Panc1 (cell line): Measurements from ENCODE around the gene TIMM50. TPM values are rescaled to one million over a fixed set of nuclear protein-coding genes. Genes with fewer than 3 reads are reported as not detected.

Experiments
- ATAC-seq: fragments of 200-7000 bp; cut with Tn5 transposase; 2 replicates; pipeline ENCODE4 v1.9.1; 2020; ENCODE audit warnings: mild to moderate bottlenecking, moderate library complexity
- BruUV-seq: library from RNA; stranded (reverse); fragments of 400-500 nt; replicated peaks from 2 replicates; lab custom pipeline; 2021; lab: Mats Ljungman, UMichigan
- CTCF ChIA-PET: fragments of 300-600 bp; sonication (Branson Sonifier 250); formaldehyde crosslinking; loops from one replicate; lab custom pipeline; 2022; ENCODE audit warnings: antibody characterized with exemption; lab: Charles Lee
- POLR2A ChIA-PET: fragments of 300-600 bp; sonication (Branson Sonifier 250); formaldehyde crosslinking; loops from one replicate; lab custom pipeline; 2022; ENCODE audit warnings: antibody characterized with exemption; lab: Charles Lee
- DNase-seq: peaks from one replicate; pipeline ENCODE4 v3.0.0-alpha.2; 2010; ENCODE audit warnings: low read depth, low spot score
- H3K27ac ChIP-seq: 2 replicates; pipeline ENCODE4 v1.5.1; 2011; ENCODE audit warnings: mild to moderate bottlenecking, low read length, inconsistent platforms
- H3K27me3 ChIP-seq: fragments of 200-500 bp; sonication (Bioruptor generic); 2 replicates; pipeline ENCODE4 v1.6.0; 2014; ENCODE audit warnings: low read length, inconsistent platforms; ENCODE audit not compliant: control insufficient read depth, insufficient read depth
- H3K36me3 ChIP-seq: fragments of 200-500 bp; sonication (Bioruptor generic); 2 replicates; pipeline ENCODE4 v1.5.1; 2014; ENCODE audit warnings: inconsistent platforms, mild to moderate bottlenecking, low read length, moderate library complexity; ENCODE audit not compliant: control insufficient read depth, insufficient read depth
- H3K4me1 ChIP-seq: 2 replicates; pipeline ENCODE4 v1.5.1; 2011; ENCODE audit warnings: inconsistent platforms, mild to moderate bottlenecking, low read length, moderate library complexity; ENCODE audit not compliant: control insufficient read depth, insufficient read depth
- H3K4me3 ChIP-seq, 2 experiments: 2 replicates each; pipeline ENCODE4 v1.5.1; 2011 to 2012; ENCODE audit warnings: low read depth in 2 of 2, low read length in 2 of 2, mild to moderate bottlenecking in 2 of 2, inconsistent platforms in 1 of 2, moderate library complexity in 1 of 2
- H3K9me3 ChIP-seq: fragments of 200-500 bp; sonication (Bioruptor generic); 2 replicates; pipeline ENCODE4 v1.5.1; 2014; ENCODE audit warnings: low read depth, mild to moderate bottlenecking, inconsistent platforms, low read length, moderate library complexity; ENCODE audit not compliant: control insufficient read depth, insufficient read depth
- POLR2AphosphoS5 ChIP-seq: IDR thresholded peaks from 2 replicates; pipeline ENCODE4 v1.6.1; 2012; ENCODE audit warnings: mild to moderate bottlenecking, low read depth, low read length, moderate library complexity
- REST ChIP-seq, 2 experiments: IDR thresholded peaks; 2 replicates each; pipeline ENCODE4 v1.6.1; 2011 to 2012; ENCODE audit warnings: low read depth in 2 of 2, control low read depth in 1 of 2, low read length in 1 of 2, mild to moderate bottlenecking in 1 of 2, moderate library complexity in 1 of 2; ENCODE audit not compliant: insufficient read depth in 1 of 2
- SIN3A ChIP-seq: IDR thresholded peaks from 2 replicates; pipeline ENCODE4 v1.6.1; 2012; ENCODE audit warnings: low read depth, mild to moderate bottlenecking, low read length, moderate library complexity, borderline replicate concordance; ENCODE audit not compliant: insufficient read depth
- TCF7L2 ChIP-seq: IDR thresholded peaks from 2 replicates; pipeline ENCODE4 v1.6.1; 2011; ENCODE audit warnings: mild to moderate bottlenecking, low read depth, low read length, inconsistent platforms
- in situ Hi-C: cut with HindIII; loops from 2 replicates; pipeline ENCODE4 v1.10.0; 2016; ENCODE audit warnings: low sequenced_read_pairs, low pct_unique_long_range_greater_than_20kb
- intact Hi-C: fragments of 100-400 bp; cut with micrococcal nuclease; formaldehyde crosslinking; loops from one replicate; pipeline ENCODE4 v1.10.0; 2022; ENCODE audit not compliant: unreplicated experiment
- total RNA-seq: library from RNA; stranded (reverse); gene quantifications from one replicate; pipeline ENCODE4 v1.2.1, GENCODE V29; 2021; ENCODE audit not compliant: unreplicated experiment
- TF ChIP-seq, protein P1 (sequence below): fragments of 450-650 bp; IDR thresholded peaks from 2 replicates; pipeline ENCODE4 v1.5.1; 2017; ENCODE audit warnings: mild to moderate bottlenecking

The TIMM50 gene
- total RNA-seq, 1 experiment from 2014 or later, result 1,837 TPM

- CTCF ChIA-PET, result interaction anchor here (0.5 to 4.0 kb wide), 10 partner anchors 9 to 57 kb away, joined by 3 to 31 read pairs (median 6); no protein-coding TSS in a partner anchor
- POLR2A ChIA-PET, result interaction anchor here (0.6 to 6.6 kb wide), 4 partner anchors 14 to 59 kb away, joined by 7 to 66 read pairs (median 10); partner anchors contain the start of genes RPS16, SUPT5H and TIMM50
- intact Hi-C loops, result no loop called here
These were observed 14.0 kb downstream of the TIMM50 start for GRCh38 chr19:39494661-39495060.

DNA sequence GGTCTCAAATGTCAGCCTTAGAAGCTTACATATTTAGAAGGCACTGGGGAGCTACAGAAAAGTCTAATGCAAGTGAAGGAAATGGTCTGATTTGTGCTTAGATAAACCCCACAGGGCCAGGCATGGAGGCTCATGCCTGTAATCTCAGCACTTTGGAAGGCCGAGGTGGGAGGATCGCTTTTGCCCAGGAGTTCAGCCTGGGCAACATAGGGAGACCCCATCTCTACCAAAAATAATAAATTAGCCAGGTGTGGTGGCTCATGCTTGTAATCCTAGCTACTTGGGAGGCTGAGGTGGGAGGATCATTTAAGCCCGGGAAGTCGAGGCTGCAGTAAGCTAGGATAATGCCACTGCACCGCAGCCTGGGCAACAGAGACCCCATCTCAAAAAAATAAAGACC, 15.4 kb downstream of the TIMM50 start:
- no peak for ATAC-seq
- Histone ChIP-seq H3K27me3 (peaks cover 8% of the 10 kb centered on the region), H3K4me3 (no peak overlapping the region), H3K9me3 (no peaks in the 10 kb centered on the region), H3K36me3 (peaks cover 3% of the 10 kb centered on the region; the same call in 1 of the 2 replicates), H3K27ac (no peak overlapping the region), H3K4me1 (peaks cover 20% of the 10 kb centered on the region)
- ChIA-PET CTCF (interaction anchor here (0.5 to 4.4 kb wide), 14 partner anchors 12 to 222 kb away, joined by 3 to 130 read pairs (median 7); partner anchors contain the start of genes EID2, EID2B, SELENOV and TIMM50), POLR2A (interaction anchor here (0.6 to 6.6 kb wide), 8 partner anchors 12 to 80 kb away, joined by 3 to 66 read pairs (median 4); partner anchors contain the start of genes EID2B, RPS16 and TIMM50)
- TF ChIP-seq SIN3A, result no peak
- TF ChIP-seq REST (IDR thresholded peaks at IDR 0.05; ENCODE audit: insufficient read depth in 1 of 2, low read depth in 2 of 2, low read length in 1 of 2), result no peak
- no peak for TF ChIP-seq POLR2AphosphoS5
- TF ChIP-seq, protein P1, sequence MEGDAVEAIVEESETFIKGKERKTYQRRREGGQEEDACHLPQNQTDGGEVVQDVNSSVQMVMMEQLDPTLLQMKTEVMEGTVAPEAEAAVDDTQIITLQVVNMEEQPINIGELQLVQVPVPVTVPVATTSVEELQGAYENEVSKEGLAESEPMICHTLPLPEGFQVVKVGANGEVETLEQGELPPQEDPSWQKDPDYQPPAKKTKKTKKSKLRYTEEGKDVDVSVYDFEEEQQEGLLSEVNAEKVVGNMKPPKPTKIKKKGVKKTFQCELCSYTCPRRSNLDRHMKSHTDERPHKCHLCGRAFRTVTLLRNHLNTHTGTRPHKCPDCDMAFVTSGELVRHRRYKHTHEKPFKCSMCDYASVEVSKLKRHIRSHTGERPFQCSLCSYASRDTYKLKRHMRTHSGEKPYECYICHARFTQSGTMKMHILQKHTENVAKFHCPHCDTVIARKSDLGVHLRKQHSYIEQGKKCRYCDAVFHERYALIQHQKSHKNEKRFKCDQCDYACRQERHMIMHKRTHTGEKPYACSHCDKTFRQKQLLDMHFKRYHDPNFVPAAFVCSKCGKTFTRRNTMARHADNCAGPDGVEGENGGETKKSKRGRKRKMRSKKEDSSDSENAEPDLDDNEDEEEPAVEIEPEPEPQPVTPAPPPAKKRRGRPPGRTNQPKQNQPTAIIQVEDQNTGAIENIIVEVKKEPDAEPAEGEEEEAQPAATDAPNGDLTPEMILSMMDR, result no peak
- no peak for TF ChIP-seq TCF7L2
- intact Hi-C loops (no loop called here), in situ Hi-C loops (no loop called here)
- BruUV-seq, result no TSS peak
- DNase-seq, result no peak

More at GRCh38 chr19:39494661-39495060, 14.0 kb downstream of the TIMM50 start:
- Histone ChIP-seq H3K9me3 (no peaks in the 10 kb centered on the region), H3K27ac (no peak overlapping the region), H3K36me3 (peaks cover 9% of the 10 kb centered on the region), H3K4me1 (peaks cover 20% of the 10 kb centered on the region), H3K4me3 (no peak overlapping the region), H3K27me3 (peaks cover 4% of the 10 kb centered on the region)
- in situ Hi-C loops, result no loop called here
- ATAC-seq (no peak), DNase-seq (no peak)
- BruUV-seq, result no TSS peak
- TF ChIP-seq, protein P1, result no peak
- TF ChIP-seq TCF7L2 (no peak), POLR2AphosphoS5 (no peak), SIN3A (no peak), REST (IDR thresholded peaks at IDR 0.05; ENCODE audit: insufficient read depth in 1 of 2, low read depth in 2 of 2, low read length in 1 of 2) (no peak)
